ENCODE results near the gene SELENOV. TPM values are rescaled to one million over a fixed set of nuclear protein-coding genes. Genes with fewer than 3 reads are reported as not detected.

SELENOV gene
- total and polyA plus RNA-seq, 3 donors from 2014 or later: 2.5 to 19.7 (median 10.8) TPM

- TF ChIP-seq, protein P1, sequence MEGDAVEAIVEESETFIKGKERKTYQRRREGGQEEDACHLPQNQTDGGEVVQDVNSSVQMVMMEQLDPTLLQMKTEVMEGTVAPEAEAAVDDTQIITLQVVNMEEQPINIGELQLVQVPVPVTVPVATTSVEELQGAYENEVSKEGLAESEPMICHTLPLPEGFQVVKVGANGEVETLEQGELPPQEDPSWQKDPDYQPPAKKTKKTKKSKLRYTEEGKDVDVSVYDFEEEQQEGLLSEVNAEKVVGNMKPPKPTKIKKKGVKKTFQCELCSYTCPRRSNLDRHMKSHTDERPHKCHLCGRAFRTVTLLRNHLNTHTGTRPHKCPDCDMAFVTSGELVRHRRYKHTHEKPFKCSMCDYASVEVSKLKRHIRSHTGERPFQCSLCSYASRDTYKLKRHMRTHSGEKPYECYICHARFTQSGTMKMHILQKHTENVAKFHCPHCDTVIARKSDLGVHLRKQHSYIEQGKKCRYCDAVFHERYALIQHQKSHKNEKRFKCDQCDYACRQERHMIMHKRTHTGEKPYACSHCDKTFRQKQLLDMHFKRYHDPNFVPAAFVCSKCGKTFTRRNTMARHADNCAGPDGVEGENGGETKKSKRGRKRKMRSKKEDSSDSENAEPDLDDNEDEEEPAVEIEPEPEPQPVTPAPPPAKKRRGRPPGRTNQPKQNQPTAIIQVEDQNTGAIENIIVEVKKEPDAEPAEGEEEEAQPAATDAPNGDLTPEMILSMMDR (IDR thresholded peaks at IDR 0.05): no peak
- TF ChIP-seq POLR2A (IDR thresholded peaks at IDR 0.05): no peak
- WGBS, 2 donors: 0% methylated on average over 5 to 7 of the region's 7 CpGs
- Histone ChIP-seq H3K4me3 (no peak overlapping the region), H3K27me3 (no peaks in the 10 kb centered on the region), H3K36me3 (ENCODE audit: low read depth, missing control alignments) (no peaks in the 10 kb centered on the region), H3K4me1 (peaks cover 16% of the 10 kb centered on the region), H3K27ac (no peak overlapping the region), H3K9me3 (no peaks in the 10 kb centered on the region)
- DNase-seq: no peak
- intact Hi-C loops (cut with DNase I; ENCODE audit: low total_unique reads): no loop called here
These were observed 17.3 kb upstream of the SELENOV start for GRCh38 chr19:39497701-39497995.

GRCh38 chr19:39497996-39498797, 16.7 kb upstream of the SELENOV start:
- Histone ChIP-seq H3K4me3 (peak overlapping the region in 1 of 2 donors; percentile 26), H3K27me3 (no peaks in the 10 kb centered on the region), H3K36me3 (ENCODE audit: low read depth, missing control alignments) (no peaks in the 10 kb centered on the region), H3K4me1 (peaks cover 16% of the 10 kb centered on the region), H3K9me3 (no peaks in the 10 kb centered on the region), H3K27ac (no peak overlapping the region)
- DNase-seq: peak; percentile 39
- intact Hi-C loops (cut with DNase I; ENCODE audit: low total_unique reads): no loop called here
- 0 to 2% methylated on average over 24 to 40 of the region's 40 CpGs for WGBS, 2 donors
- TF ChIP-seq, protein P1 (IDR thresholded peaks at IDR 0.05): peak in 1 of 3 experiments; percentile 10
- TF ChIP-seq POLR2A (IDR thresholded peaks at IDR 0.05): no peak

GRCh38 chr19:39498798-39499642, 15.9 kb upstream of the SELENOV start, which contains the start of gene DLL3:
DLL3 (plus strand) TSS chr19:39498947; CDS start chr19:39498975, 28 bp downstream.
- no peaks in the 10 kb centered on the region for H3K36me3 ChIP-seq (ENCODE audit: low read depth, missing control alignments)
- 1% methylated on average over 25 to 48 of the region's 60 CpGs for WGBS, 2 donors
- H3K27ac ChIP-seq: no peak within 1 kb of the TSS
- H3K27me3 ChIP-seq: no peaks in the 10 kb centered on the region
- no peak for TF ChIP-seq POLR2A (IDR thresholded peaks at IDR 0.05)
- TF ChIP-seq, protein P1 (IDR thresholded peaks at IDR 0.05): no peak
- no peaks in the 10 kb centered on the region for H3K9me3 ChIP-seq
- intact Hi-C loops (cut with DNase I; ENCODE audit: low total_unique reads): no loop called here
- DNase-seq: no peak
- peak within 1 kb of the TSS in 1 of 2 donors; percentile 26 for H3K4me3 ChIP-seq
- peaks cover 16% of the 10 kb centered on the region for H3K4me1 ChIP-seq

GRCh38 chr19:39499932-39500331, 15.0 kb upstream of the SELENOV start:
- TF ChIP-seq, protein P1 (IDR thresholded peaks at IDR 0.05): no peak
- no peak for TF ChIP-seq POLR2A (IDR thresholded peaks at IDR 0.05)

More at GRCh38 chr19:39499932-39500331, 15.0 kb upstream of the SELENOV start:
- H3K4me3 ChIP-seq: no peak overlapping the region
- no peak overlapping the region for H3K27ac ChIP-seq
- H3K27me3 ChIP-seq: no peaks in the 10 kb centered on the region
- peaks cover 16% of the 10 kb centered on the region for H3K4me1 ChIP-seq
- 71 to 79% methylated on average over 8 of the region's 8 CpGs for WGBS, 2 donors
- intact Hi-C loops (cut with DNase I; ENCODE audit: low total_unique reads): no loop called here
- DNase-seq: no peak
- no peaks in the 10 kb centered on the region for H3K36me3 ChIP-seq (ENCODE audit: low read depth, missing control alignments)
- H3K9me3 ChIP-seq: no peaks in the 10 kb centered on the region
